HFFc6 (cell line): ENCODE results near the gene STX1A. TPM values are rescaled to one million over a fixed set of nuclear protein-coding genes. Genes with fewer than 3 reads are reported as not detected.
"Not testable (repeated sequence)": the region's sequence is repeated elsewhere in the genome, so short reads cannot be mapped to it uniquely, and the experiment has no call there.

Experiments
- DNase-seq: peaks from one replicate; pipeline ENCODE4 v3.0.0-alpha.2; 2018
- H3K27ac Mint-ChIP-seq: 2 replicates; pipeline ENCODE4 v1.8.0; 2020; ENCODE audit warnings: mild to moderate bottlenecking, mixed read lengths
- H3K27me3 Mint-ChIP-seq: 2 replicates; pipeline ENCODE4 v1.8.0; 2021; ENCODE audit warnings: mild to moderate bottlenecking, moderate library complexity, mixed read lengths; ENCODE audit not compliant: insufficient read depth
- H3K36me3 Mint-ChIP-seq: 2 replicates; pipeline ENCODE4 v1.8.0; 2021; ENCODE audit warnings: low read depth, mixed read lengths
- H3K4me1 Mint-ChIP-seq: 2 replicates; pipeline ENCODE4 v1.8.0; 2020; ENCODE audit warnings: low read depth, mixed read lengths
- H3K4me3 Mint-ChIP-seq: 2 replicates; pipeline ENCODE4 v1.8.0; 2020; ENCODE audit warnings: mild to moderate bottlenecking, moderate library complexity, mixed read lengths
- H3K9me3 Mint-ChIP-seq: 2 replicates; pipeline ENCODE4 v1.8.0; 2020; ENCODE audit warnings: mild to moderate bottlenecking, mixed read lengths
- CTCF ChIP-seq: fragments of 200-600 bp; sonication (generic); IDR thresholded peaks from 2 replicates; pipeline ENCODE4 v1.5.0; 2021; ENCODE audit warnings: antibody characterized with exemption, mild to moderate bottlenecking
- microRNA-seq: library from miRNA; unstranded; fragments of <30 nt; microRNA quantifications from one replicate; pipeline ENCODE4, GENCODE V29; 2019
- total RNA-seq, 6 experiments: library from RNA; stranded (reverse); fragmentation: NEBNext Ultra II Directional; extraction: Animal tissue kit (Norgen Biotek cat#: 25700); gene quantifications; 2 replicates in 1 of 6; 3 replicates in 5 of 6; pipeline ENCODE4 v1.2.3, GENCODE V29; 2021

The STX1A gene
- total RNA-seq, 6 experiments from 2014 or later = 9.6 to 14.7 (median 12.2) TPM

- H3K27me3 Mint-ChIP-seq = peaks cover 22% of the 10 kb centered on the region
- no peaks in the 10 kb centered on the region for H3K4me1 Mint-ChIP-seq
- H3K9me3 Mint-ChIP-seq = peaks cover 6% of the 10 kb centered on the region
- no peak for TF ChIP-seq CTCF
- no peak overlapping the region for H3K27ac Mint-ChIP-seq
- no peak for DNase-seq
- H3K36me3 Mint-ChIP-seq = peaks cover 5% of the 10 kb centered on the region; the same call in 1 of the 2 replicates
- H3K4me3 Mint-ChIP-seq = no peak overlapping the region
Measured at GRCh38 chr7:73659983-73660382, 59.5 kb downstream of the STX1A start.

DNA sequence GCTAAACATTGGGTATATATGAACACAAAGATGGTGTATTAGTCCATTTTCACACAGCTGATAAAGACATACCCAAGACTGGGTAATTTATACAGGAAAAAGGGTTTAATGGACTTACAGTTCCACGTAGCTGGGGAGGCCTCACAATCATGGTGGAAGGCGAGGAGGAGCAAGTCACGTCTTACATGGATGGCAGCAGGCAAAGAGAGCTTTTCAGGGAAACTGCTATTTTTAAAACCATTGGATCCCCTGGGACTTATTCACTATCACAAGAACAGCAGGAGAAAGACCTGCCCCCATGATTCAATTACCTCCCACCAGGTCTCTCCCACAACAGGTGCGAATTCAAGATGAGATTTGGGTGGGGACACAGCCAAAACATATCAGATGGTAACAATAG is 64.2 kb downstream of the STX1A start:
- H3K4me3 Mint-ChIP-seq, H3K4me1 Mint-ChIP-seq, H3K27ac Mint-ChIP-seq, H3K36me3 Mint-ChIP-seq, DNase-seq, H3K9me3 Mint-ChIP-seq: not testable (repeated sequence)
- H3K27me3 Mint-ChIP-seq = peaks cover 24% of the 10 kb centered on the region

- no peak for TF ChIP-seq CTCF
- Mint-ChIP-seq H3K4me1 (no peaks in the 10 kb centered on the region), H3K27ac (no peak overlapping the region), H3K27me3 (peaks cover 36% of the 10 kb centered on the region), H3K4me3 (no peak overlapping the region), H3K9me3 (no peaks in the 10 kb centered on the region; the same call in 1 of the 2 replicates), H3K36me3 (no peaks in the 10 kb centered on the region)
- no peak for DNase-seq
Measured at GRCh38 chr7:73652541-73652949, 66.9 kb downstream of the STX1A start.

DNA sequence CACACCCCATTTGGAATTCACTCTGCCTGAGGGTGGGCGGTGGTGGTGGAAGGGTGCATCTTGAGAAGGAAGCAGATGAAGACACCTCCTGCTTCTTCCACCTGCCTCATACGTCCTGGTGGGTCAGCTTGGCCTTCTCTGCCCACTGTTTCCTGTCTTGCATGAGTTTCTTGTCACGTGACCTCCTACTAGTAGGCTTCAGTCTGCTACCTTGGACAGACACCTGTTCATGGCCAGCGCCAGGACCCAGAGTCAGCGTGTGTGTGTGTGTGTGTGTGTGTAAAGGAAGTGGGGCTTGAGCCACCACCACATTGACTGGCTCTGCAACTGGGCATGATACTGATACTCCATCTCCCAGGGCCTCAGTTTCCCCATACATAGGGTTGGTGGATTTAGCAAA is 68.9 kb downstream of the STX1A start:
- no peaks in the 10 kb centered on the region; the same call in 1 of the 2 replicates for H3K9me3 Mint-ChIP-seq
- no peaks in the 10 kb centered on the region for H3K36me3 Mint-ChIP-seq
- no peak for DNase-seq
- no peak overlapping the region for H3K27ac Mint-ChIP-seq
- H3K4me3 Mint-ChIP-seq = no peak overlapping the region
- TF ChIP-seq CTCF = no peak
- no peaks in the 10 kb centered on the region for H3K4me1 Mint-ChIP-seq
- peaks cover 46% of the 10 kb centered on the region for H3K27me3 Mint-ChIP-seq

DNA sequence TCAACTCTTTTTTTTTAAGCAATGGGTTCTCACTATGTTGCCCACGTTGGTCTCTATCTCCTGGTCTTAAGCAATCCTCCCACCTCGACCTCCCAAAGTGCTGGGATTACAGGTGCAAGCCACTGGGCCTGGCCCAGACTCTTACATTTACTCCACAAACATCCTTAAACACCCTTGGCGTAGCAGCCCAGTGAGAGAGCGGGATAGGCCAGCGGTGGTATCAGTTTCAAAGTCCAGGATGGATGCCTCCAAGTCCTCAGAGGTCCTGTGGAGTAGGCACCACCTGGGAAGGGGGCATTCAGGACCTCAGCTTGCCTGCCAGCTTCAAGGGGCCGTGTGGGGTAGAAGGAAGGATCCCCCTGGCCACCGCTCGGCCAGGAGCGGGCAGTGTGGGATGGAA is 69.9 kb downstream of the STX1A start:
- Mint-ChIP-seq H3K27ac (no peak overlapping the region), H3K4me1 (no peaks in the 10 kb centered on the region), H3K4me3 (no peak overlapping the region), H3K27me3 (peaks cover 38% of the 10 kb centered on the region), H3K9me3 (no peaks in the 10 kb centered on the region), H3K36me3 (no peaks in the 10 kb centered on the region)
- TF ChIP-seq CTCF = no peak
- no peak for DNase-seq

Small RNA genes lying within 50 kb of the gene (microRNA-seq; reads per million reads assigned to microRNA genes)
- gene MIR4284 = not detected

Other genes with a start within 250 kb of the STX1A start
- 10 to 100 TPM; 54.0 to 66.5 (median 63.8) TPM for gene BAZ1B, start 197.4 kb downstream of the STX1A start, total RNA-seq
- gene BCL7B, start 162.0 kb downstream of the STX1A start, total RNA-seq = 10 to 100 TPM; 46.7 to 58.1 (median 50.0) TPM
- 10 to 100 TPM; 34.3 to 48.1 (median 38.8) TPM for gene TBL2, start 141.1 kb downstream of the STX1A start, total RNA-seq
- gene MLXIPL, start 95.1 kb downstream of the STX1A start, total RNA-seq = not detected
- gene VPS37D, start 51.8 kb downstream of the STX1A start, total RNA-seq = 1 to 10 TPM; 2.4 to 3.1 (median 2.7) TPM
- gene DNAJC30, start 36.2 kb downstream of the STX1A start, total RNA-seq = 10 to 100 TPM; 17.8 to 20.6 (median 18.6) TPM
- 10 to 100 TPM; 70.1 to 91.4 (median 83.4) TPM for gene BUD23, start 36.1 kb downstream of the STX1A start, total RNA-seq
- gene ABHD11, start 19.1 kb upstream of the STX1A start, total RNA-seq = 10 to 100 TPM; 10.3 to 18.6 (median 16.8) TPM
- not detected for gene CLDN3, start 50.6 kb upstream of the STX1A start, total RNA-seq
- gene CLDN4, start 111.3 kb upstream of the STX1A start, total RNA-seq = under 1 TPM; 0.05 to 0.47 (median 0.32) TPM
- 1 to 10 TPM; 3.9 to 7.2 (median 6.0) TPM for gene METTL27, start 122.8 kb upstream of the STX1A start, total RNA-seq
- gene TMEM270, start 141.5 kb upstream of the STX1A start, total RNA-seq = not detected